K562 (cell line): ENCODE data around the gene MTRFR. TPM values are rescaled to one million over a fixed set of nuclear protein-coding genes. Genes with fewer than 3 reads are reported as not detected.

Experiments used
- ADNP ChIP-seq: fragments of 200-800 bp; sonication (Bioruptor generic); IDR thresholded peaks from 2 replicates; pipeline ENCODE4 v1.6.1; 2016; ENCODE audit warnings: missing genetic modification characterization, missing compliant biosample characterization
- HCFC1 ChIP-seq: IDR thresholded peaks from 2 replicates; pipeline ENCODE4 v1.6.1; 2012; ENCODE audit warnings: low read depth, low read length, improper control_type of control experiment
- RAD21 ChIP-seq, 2 experiments: fragments of 250-450 bp in 1 of 2; fragments of 450-650 bp in 1 of 2; sonication (Bioruptor Pico) in 1 of 2; formaldehyde crosslinking in 1 of 2; IDR thresholded peaks in 1 of 2; conservative IDR thresholded peaks in 1 of 2; 2 replicates each; pipeline versions ENCODE4 v1.4.0 to v1.8.0; 2020 to 2022; ENCODE audit warnings: mild to moderate bottlenecking in 2 of 2, moderate library complexity in 1 of 2
- RBM25 ChIP-seq: fragments of 200-400 bp; formaldehyde crosslinking; IDR thresholded peaks from 2 replicates; pipeline ENCODE4 v1.6.1; 2018; ENCODE audit warnings: low read length, low read depth, moderate library complexity; ENCODE audit not compliant: severe bottlenecking
- SMARCE1 ChIP-seq: fragments of 450-650 bp; IDR thresholded peaks from 2 replicates; pipeline ENCODE4 v1.7.1; 2016; ENCODE audit warnings: mild to moderate bottlenecking
- SMC3 ChIP-seq: conservative IDR thresholded peaks from 2 replicates; pipeline ENCODE4 v1.6.1; 2011; ENCODE audit warnings: low read depth, low read length, improper control_type of control experiment; ENCODE audit not compliant: insufficient read depth
- SRSF7 ChIP-seq: fragments of 200-400 bp; formaldehyde crosslinking; optimal IDR thresholded peaks from 2 replicates; pipeline ENCODE3; 2017; ENCODE audit warnings: mild to moderate bottlenecking, low read depth, low read length
- U2AF2 ChIP-seq: fragments of 200-400 bp; formaldehyde crosslinking; optimal IDR thresholded peaks from 2 replicates; pipeline ENCODE3; 2017; ENCODE audit warnings: low read depth, mild to moderate bottlenecking, low read length
- ZNF224 ChIP-seq: sonication (generic); formaldehyde crosslinking; IDR thresholded peaks from 2 replicates; pipeline ENCODE4 v1.8.0; 2022; ENCODE audit warnings: mild to moderate bottlenecking, missing genetic modification reagents
- polyA plus RNA-seq, 8 experiments: library from polyadenylated mRNA; depleted of rRNA in 4 of 8; stranded (reverse) in 5 of 8; unstranded in 3 of 8; fragments of >200 nt; fragmentation: Nextera tagmentation in 2 of 8; fragmentation: Illumina TruSeq in 1 of 8; extraction: Ambion mirVana in 2 of 8; extraction: Trizol in 1 of 8; gene quantifications; 2 replicates each; pipeline versions ENCODE4 v1.2.1 to v1.2.3, GENCODE V29; 2011 to 2014; ENCODE audit warnings: inconsistent platforms in 1 of 8, missing spikeins in 1 of 8
- total RNA-seq, 7 experiments: library from RNA; depleted of rRNA in 6 of 7; stranded (reverse); fragments of >200 nt in 6 of 7; fragmentation: Illumina TruSeq in 2 of 7; extraction: Trizol in 2 of 7; gene quantifications; 2 replicates each; pipeline versions ENCODE4 v1.2.1 to v1.2.3, GENCODE V29; 2011 to 2021; ENCODE audit warnings: low replicate concordance in 1 of 7
- TF ChIP-seq, protein P1 (sequence below), 2 experiments: fragments of 450-650 bp; formaldehyde crosslinking in 1 of 2; IDR thresholded peaks; 2 replicates each; pipeline versions ENCODE4 v1.4.0 to v1.6.1; 2014 to 2020; ENCODE audit warnings: mild to moderate bottlenecking in 2 of 2, borderline replicate concordance in 1 of 2, low read depth in 1 of 2
- TF ChIP-seq, protein P2 (sequence below), 2 experiments: IDR thresholded peaks in 1 of 2; conservative IDR thresholded peaks in 1 of 2; 2 replicates each; pipeline ENCODE4 v1.6.1; 2016; ENCODE audit warnings: low read depth in 2 of 2, mild to moderate bottlenecking in 1 of 2, missing compliant biosample characterization in 1 of 2, missing genetic modification characterization in 1 of 2, moderate library complexity in 1 of 2
- TF ChIP-seq, protein P3 (sequence below): fragments of 250-450 bp; sonication (Bioruptor Pico); IDR thresholded peaks from 2 replicates; pipeline ENCODE4 v1.8.0; 2021; ENCODE audit warnings: mild to moderate bottlenecking, moderate library complexity

MTRFR gene
- total and polyA plus RNA-seq, 9 of the 15 experiments (the other 6 are each of a cell fraction or from before 2014, with no cell fraction given): 16.7 to 55.6 (median 34.7) TPM

DNA sequence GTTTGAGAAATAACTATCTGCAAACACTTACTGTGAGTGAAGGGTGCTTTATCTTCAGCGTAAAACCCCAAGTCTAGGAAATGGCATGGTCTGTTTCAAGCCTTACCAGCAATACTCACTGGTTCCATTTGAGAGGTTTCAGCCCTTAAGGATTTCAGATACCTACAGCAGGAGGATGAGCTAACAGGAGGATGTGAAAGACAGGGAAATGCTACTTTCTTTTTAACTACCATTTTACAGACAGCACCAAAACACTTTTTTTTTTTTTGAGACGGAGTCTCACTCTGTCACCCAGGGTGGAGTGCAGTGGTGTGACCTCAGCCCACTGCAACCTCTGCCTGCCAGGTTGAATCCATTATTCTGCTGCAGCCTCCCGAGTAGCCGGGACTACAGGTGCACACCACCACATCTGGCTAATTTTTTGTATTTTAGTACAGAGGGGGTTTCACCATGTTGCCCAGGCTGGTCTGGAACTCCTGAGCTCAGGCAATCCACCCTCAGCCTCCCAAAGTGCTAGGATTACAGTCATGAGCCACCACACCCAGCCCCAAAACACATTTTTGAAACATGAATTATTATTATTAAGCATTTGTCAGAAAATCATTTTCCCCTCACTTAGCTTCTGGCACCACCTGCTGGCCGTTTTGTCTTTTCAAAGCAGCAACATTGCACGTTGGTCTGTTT is 4.6 kb downstream of the MTRFR start (continued):
- TF ChIP-seq SRSF7 (no peak), SMC3 (peak; percentile 59), RAD21 (CRISPR knock-in tag; conservative IDR thresholded peaks at IDR 0.05 in 1 of 2, IDR thresholded peaks at IDR 0.05 in 1 of 2) (peak; percentile 60 to 76), RBM25 (peak; percentile 23), HCFC1 (0 out of 2 replicates have a peak, but pooled peaks have one; percentile 21), SMARCE1 (no peak), U2AF2 (no peak), ZNF224 (no peak), ADNP (tag) (0 out of 2 replicates have a peak, but pooled peaks have one; percentile 13)
- TF ChIP-seq, protein P1, sequence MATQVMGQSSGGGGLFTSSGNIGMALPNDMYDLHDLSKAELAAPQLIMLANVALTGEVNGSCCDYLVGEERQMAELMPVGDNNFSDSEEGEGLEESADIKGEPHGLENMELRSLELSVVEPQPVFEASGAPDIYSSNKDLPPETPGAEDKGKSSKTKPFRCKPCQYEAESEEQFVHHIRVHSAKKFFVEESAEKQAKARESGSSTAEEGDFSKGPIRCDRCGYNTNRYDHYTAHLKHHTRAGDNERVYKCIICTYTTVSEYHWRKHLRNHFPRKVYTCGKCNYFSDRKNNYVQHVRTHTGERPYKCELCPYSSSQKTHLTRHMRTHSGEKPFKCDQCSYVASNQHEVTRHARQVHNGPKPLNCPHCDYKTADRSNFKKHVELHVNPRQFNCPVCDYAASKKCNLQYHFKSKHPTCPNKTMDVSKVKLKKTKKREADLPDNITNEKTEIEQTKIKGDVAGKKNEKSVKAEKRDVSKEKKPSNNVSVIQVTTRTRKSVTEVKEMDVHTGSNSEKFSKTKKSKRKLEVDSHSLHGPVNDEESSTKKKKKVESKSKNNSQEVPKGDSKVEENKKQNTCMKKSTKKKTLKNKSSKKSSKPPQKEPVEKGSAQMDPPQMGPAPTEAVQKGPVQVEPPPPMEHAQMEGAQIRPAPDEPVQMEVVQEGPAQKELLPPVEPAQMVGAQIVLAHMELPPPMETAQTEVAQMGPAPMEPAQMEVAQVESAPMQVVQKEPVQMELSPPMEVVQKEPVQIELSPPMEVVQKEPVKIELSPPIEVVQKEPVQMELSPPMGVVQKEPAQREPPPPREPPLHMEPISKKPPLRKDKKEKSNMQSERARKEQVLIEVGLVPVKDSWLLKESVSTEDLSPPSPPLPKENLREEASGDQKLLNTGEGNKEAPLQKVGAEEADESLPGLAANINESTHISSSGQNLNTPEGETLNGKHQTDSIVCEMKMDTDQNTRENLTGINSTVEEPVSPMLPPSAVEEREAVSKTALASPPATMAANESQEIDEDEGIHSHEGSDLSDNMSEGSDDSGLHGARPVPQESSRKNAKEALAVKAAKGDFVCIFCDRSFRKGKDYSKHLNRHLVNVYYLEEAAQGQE (IDR thresholded peaks at IDR 0.05; ENCODE audit: borderline replicate concordance): peak; percentile 35; the same call in 1 of the 2 replicates
- TF ChIP-seq, protein P1 (CRISPR knock-in tag; IDR thresholded peaks at IDR 0.05; ENCODE audit: low read depth): no peak
- TF ChIP-seq, protein P2, sequence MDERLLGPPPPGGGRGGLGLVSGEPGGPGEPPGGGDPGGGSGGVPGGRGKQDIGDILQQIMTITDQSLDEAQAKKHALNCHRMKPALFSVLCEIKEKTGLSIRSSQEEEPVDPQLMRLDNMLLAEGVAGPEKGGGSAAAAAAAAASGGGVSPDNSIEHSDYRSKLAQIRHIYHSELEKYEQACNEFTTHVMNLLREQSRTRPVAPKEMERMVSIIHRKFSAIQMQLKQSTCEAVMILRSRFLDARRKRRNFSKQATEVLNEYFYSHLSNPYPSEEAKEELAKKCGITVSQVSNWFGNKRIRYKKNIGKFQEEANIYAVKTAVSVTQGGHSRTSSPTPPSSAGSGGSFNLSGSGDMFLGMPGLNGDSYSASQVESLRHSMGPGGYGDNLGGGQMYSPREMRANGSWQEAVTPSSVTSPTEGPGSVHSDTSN (CRISPR knock-in tag; IDR thresholded peaks at IDR 0.05; ENCODE audit: low read depth): no peak
- TF ChIP-seq, protein P2 (tag; conservative IDR thresholded peaks at IDR 0.05; ENCODE audit: low read depth): 0 out of 2 replicates have a peak, but pooled peaks have one; percentile 23
- TF ChIP-seq, protein P3, sequence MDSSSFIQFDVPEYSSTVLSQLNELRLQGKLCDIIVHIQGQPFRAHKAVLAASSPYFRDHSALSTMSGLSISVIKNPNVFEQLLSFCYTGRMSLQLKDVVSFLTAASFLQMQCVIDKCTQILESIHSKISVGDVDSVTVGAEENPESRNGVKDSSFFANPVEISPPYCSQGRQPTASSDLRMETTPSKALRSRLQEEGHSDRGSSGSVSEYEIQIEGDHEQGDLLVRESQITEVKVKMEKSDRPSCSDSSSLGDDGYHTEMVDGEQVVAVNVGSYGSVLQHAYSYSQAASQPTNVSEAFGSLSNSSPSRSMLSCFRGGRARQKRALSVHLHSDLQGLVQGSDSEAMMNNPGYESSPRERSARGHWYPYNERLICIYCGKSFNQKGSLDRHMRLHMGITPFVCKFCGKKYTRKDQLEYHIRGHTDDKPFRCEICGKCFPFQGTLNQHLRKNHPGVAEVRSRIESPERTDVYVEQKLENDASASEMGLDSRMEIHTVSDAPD (CRISPR knock-in tag): no peak
